Measurements from ENCODE around the gene ATF7IP2.

DNA sequence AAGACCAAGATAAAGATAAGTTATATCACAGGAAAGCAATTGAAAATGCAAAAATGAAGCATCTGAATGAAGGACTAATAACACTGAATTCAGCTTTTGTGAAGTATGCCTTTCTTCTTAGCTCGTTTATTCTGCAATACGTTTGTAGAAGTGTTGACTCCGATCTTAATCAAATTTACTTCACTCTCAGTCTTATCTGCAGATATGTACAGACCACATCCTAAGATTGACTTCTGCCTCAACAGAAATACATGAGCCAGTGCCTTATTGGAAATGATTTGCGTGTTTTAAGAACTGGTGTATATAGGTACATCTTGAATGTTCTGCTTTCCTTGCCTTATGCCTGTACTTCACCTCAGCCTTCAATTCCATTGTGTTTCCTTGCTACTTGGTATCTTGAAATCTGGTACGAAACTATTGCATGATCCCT is 1.3 kb downstream of the ATF7IP2 start:
- TF ChIP-seq, protein P1, sequence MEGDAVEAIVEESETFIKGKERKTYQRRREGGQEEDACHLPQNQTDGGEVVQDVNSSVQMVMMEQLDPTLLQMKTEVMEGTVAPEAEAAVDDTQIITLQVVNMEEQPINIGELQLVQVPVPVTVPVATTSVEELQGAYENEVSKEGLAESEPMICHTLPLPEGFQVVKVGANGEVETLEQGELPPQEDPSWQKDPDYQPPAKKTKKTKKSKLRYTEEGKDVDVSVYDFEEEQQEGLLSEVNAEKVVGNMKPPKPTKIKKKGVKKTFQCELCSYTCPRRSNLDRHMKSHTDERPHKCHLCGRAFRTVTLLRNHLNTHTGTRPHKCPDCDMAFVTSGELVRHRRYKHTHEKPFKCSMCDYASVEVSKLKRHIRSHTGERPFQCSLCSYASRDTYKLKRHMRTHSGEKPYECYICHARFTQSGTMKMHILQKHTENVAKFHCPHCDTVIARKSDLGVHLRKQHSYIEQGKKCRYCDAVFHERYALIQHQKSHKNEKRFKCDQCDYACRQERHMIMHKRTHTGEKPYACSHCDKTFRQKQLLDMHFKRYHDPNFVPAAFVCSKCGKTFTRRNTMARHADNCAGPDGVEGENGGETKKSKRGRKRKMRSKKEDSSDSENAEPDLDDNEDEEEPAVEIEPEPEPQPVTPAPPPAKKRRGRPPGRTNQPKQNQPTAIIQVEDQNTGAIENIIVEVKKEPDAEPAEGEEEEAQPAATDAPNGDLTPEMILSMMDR (conservative IDR thresholded peaks at IDR 0.05): no peak
- no peak for TF ChIP-seq EZH2 (IDR thresholded peaks at IDR 0.05; ENCODE audit: low read depth)

Measured in PC-9 (cell line).